A549 treated with dexamethasone at 1 μM for 4 hours (cell line): ENCODE measurements around the gene DPCD. TPM values are rescaled to one million over a fixed set of nuclear protein-coding genes. Genes with fewer than 3 reads are reported as not detected.

Experiments used
- total RNA-seq: library from RNA; stranded (reverse); fragments of 200-300 nt; extraction: Qiagen RNA extraction; gene quantifications from 5 replicates; pipeline ENCODE4 v1.2.3, GENCODE V29; 2022

DPCD gene
- total RNA-seq: 28.7 to 42.2 TPM (median 29.9 TPM) in 5 replicates

DNA sequence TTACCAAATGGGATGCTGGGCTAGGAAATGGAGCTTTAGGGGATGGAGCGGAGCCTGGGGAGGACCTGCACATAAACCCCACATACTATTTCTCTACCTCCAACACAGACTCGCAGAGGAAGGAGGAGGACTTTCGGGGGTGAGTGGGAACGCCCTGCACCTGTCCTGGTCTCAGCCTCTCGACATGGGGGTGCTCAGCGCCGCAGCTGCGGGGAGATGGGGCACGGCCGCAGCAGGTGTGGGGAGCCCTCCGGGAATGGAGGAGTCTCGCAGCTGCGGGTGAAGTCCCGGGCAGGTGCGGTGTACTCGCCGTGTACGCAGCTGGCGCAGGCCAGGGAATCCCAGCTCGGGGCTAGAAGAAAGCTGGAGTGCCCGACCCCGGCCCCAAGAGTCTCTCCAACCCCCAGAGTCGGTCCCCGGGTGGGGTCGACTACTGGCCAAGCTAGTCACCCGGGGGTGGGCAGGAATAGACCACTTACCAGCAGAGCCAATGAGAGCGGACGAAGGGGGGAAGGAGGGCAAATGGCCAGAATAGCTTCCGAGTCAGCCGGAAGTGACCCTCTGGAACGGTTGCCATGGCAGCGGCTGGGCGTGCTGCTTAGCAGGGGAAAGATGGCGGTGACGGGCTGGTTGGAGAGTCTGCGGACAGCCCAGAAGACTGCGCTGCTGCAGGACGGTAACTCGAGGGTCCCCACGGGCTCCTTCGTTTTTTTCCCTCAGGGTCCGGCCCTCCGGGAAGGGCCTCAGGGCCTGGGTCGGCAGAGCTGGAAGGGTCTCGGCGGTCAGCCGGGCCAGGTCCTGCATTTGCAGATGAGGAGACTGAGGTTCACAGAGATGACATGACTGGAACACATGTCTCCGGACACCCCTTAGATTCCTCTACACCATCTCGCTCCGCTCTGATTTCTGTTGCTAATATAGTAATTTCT, at the start of gene DPCD, which contains the start of gene POLL:
DPCD (plus strand) TSS at position 597 of the 929 bp plus-strand sequence; CDS start at position 613, 16 bp downstream.
POLL (minus strand) TSS at position 533 of the 929 bp plus-strand sequence. CDS start 897 bp downstream, outside the sequence.

Other genes starting within 250 kb of the DPCD start
- gene BTRC, start 234.2 kb upstream of the DPCD start, total RNA-seq: 8.1 to 12.8 TPM (median 11.2 TPM) in 5 replicates
- 12.8 to 16.8 TPM (median 13.7 TPM) in 5 replicates for gene POLL, start 64 bp upstream of the DPCD start, total RNA-seq
- gene FBXW4, start 106.8 kb downstream of the DPCD start, total RNA-seq: 22.9 to 29.3 TPM (median 24.4 TPM) in 5 replicates
- gene FGF8, start 187.8 kb downstream of the DPCD start, total RNA-seq: not detected in 5 replicates
- gene NPM3, start 195.1 kb downstream of the DPCD start, total RNA-seq: 98.7 to 118 TPM (median 105 TPM) in 5 replicates
- 67.0 to 82.8 TPM (median 71.7 TPM) in 5 replicates for gene OGA, start 230.1 kb downstream of the DPCD start, total RNA-seq